Right ventricle myocardium inferior (tissue), 1 donor: Measurements from ENCODE around the gene FIBCD1. TPM values are rescaled to one million over a fixed set of nuclear protein-coding genes. Genes with fewer than 3 reads are reported as not detected.
"Not testable (repeated sequence)": the region's sequence is repeated elsewhere in the genome, so short reads cannot be mapped to it uniquely, and the experiment has no call there.

Experiments
- ATAC-seq: fragments of 200-7000 bp; cut with Tn5 transposase; one replicate; pipeline ENCODE4 v1.9.1; 2020; ENCODE audit warnings: mild to moderate bottlenecking, moderate library complexity
- DNase-seq: peaks from one replicate; pipeline ENCODE4 v3.0.0; 2021; ENCODE audit errors: missing footprints
- intact Hi-C: fragments of 100-400 bp; cut with DNase I; formaldehyde crosslinking; loops from one replicate; pipeline ENCODE4 v1.11.0; 2022
- total RNA-seq: library from RNA; stranded (reverse); fragmentation: NEBNext Ultra II Directional; extraction: Animal tissue kit (Norgen Biotek cat#: 25700); gene quantifications from one replicate; pipeline ENCODE4 v1.2.1, GENCODE V29; 2021
- donor health status: DM: no; HTN: yes; CAD: no; lungs with severe emphysema.

The FIBCD1 gene
- total RNA-seq, 1 donor from 2014 or later, result 0.57 TPM

DNA sequence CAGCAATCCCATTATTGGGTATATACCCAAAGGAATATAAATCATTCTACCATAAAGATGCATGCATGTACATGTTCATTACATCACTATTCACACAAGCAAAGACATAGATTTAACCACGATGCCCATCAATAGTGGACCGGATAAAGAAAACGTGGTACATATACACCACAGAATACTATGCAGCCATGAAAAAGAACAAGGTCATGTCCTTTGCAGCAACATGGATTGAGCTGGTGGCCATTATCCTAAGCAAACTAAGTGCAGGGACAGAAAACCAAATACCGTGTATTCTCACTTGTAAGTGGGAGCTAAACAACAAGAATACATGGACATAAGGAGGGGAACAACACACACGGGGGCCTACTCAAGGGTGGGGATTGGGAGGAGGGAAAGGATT, 36.1 kb upstream of the FIBCD1 start:
- DNase-seq (no peak), ATAC-seq (no peak)
- intact Hi-C loops, result no loop called here

DNA sequence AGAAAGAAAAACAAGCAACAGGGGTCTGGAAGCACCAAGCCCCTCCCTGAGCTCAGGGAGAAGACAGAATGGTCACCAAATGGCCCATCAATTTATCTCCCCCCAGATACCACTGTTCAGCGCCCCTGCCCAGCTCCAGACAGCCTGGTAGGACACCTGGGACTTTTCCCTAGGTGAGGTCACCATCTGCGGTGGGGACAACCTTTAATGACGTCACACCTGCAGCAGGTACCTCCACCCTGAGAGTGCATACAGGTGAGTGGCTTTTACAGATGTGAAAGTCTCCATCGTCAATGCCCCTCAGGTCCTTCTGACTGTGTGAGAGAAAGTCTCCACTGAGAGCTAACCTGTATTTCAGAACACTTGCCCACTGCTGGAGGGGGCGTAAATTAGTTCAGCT, 35.6 kb upstream of the FIBCD1 start:
- intact Hi-C loops, result no loop called here
- DNase-seq (no peak), ATAC-seq (no peak)

DNA sequence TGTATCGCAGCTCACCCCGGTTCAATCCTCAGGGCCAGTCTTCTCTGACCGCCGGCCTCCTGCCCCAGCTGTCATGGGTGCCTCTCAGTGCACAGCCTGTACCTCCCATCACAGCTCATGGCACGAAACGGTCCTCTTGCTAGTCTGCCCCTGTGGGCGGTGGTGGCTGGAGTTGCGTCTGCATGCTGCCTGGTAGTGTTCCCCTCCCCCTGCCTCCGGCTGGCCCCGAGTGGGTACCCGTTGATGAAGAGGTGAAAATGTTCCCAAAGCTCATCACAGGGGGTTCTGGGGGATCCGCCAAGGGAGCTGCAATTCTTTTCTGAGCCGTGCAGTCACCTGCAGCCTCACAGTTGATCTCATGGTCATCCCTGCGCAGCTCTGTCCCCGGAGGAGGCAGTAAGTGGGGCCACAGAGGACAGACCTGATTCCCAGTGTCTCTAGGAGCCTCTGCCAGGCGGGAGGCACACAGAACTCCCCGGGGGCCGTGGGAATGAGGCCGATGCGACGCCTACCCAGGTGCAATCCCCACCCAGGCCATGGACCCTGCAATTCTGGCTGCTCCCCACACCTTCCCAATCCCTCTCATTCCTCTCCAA, 34.7 kb upstream of the FIBCD1 start:
- DNase-seq (no peak), ATAC-seq (no peak)
- intact Hi-C loops, result no loop called here

DNA sequence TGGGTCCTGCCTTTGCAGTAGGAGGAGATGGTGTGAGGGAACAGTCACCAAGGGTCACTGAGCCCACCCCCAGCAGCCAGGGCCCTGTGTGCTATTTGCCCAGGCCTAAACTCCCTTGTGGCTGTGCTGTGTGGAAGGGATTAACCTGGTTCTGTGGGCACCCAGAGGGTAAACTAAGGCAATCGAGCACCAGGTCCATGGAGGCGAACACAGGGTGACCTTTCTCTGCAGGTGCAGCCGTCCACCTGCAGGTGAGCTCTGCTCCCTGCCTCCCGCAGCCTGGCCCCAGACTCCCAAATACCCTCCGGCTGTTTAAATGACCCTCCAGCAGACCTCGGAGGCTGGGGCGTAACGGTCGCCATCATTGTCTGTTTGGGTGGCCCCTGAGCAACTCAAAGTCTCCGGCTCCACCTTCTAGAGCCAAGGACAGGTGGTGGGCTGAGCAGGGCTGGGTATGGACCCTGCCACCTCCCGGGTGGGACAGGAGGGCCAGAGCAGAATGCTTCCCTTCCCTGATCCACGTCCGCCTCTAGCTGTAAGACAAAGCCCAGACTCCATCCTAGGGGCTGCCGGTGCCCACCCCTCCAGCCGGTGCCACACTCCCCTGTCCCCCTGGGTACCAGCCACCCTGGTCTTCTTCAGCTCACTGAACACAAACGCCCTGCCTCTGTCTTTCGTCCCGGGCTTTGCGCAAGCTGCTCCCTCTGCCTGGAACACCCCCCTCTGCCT, 34.1 kb upstream of the FIBCD1 start:
- intact Hi-C loops, result no loop called here
- no peak for ATAC-seq
- no peak for DNase-seq

DNA sequence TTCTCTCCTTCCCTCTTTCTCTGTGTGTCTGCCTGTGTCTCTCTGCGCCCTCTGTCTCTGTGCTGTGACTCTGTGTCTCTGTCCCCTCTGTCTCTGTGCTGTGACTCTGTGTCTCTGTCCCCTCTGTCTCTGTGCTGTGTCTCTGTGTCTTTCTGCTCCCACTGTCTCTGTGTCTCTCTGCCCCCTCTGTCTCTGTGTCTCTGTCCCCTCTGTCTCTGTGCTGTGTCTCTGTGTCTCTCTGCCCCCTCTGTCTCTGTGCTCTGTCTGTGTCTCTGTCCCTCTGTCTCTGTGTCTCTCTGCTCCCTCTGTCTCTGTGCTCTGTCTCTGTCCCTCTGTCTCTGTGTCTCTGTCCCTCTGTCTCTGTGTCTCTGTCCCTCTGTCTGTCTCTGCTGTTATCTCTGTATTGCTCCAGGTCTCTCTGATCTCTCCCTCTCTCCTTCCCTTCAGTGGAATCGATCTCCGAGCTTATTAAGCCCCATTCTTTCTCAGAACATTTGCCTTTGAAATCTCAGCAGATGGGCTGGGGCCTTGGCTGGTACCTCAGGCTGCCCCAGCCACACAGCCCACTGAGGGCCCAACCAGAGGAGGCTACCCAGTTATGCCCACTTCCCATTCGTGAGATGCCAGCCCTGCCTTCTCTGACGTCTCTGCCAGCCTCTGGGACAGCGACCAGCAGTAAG, 33.4 kb upstream of the FIBCD1 start:
- intact Hi-C loops, result no loop called here
- ATAC-seq (peak; percentile 22), DNase-seq (no peak)

DNA sequence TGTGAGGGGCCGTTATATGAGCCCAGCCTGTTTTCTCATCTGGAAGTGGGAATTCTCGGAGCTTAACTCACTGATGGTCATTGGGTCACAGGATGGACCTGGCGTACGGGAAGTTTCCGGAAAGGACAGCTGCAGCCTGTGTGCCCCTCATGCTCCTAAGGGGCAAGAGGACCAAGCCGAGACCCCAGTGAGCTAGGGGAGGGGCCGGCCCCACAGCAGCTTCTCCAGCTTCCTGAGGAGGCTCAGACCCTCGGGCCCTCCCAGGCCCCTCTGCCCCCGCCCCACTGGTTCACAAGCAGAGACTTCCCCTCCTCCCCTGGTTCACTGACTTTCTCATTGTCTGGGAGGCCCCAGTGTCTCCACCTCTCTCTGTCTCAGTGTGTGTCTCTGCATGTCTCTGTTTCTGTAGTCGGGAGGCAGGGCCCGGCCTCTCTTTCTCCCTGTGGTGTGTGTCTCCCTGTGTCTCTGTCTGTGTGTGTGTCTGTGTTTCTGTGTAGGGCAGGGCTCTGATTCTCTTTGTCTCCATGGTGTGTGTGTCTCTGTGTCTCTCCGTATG, 32.3 kb upstream of the FIBCD1 start:
- ATAC-seq (no peak), DNase-seq (no peak)
- intact Hi-C loops, result no loop called here

DNA sequence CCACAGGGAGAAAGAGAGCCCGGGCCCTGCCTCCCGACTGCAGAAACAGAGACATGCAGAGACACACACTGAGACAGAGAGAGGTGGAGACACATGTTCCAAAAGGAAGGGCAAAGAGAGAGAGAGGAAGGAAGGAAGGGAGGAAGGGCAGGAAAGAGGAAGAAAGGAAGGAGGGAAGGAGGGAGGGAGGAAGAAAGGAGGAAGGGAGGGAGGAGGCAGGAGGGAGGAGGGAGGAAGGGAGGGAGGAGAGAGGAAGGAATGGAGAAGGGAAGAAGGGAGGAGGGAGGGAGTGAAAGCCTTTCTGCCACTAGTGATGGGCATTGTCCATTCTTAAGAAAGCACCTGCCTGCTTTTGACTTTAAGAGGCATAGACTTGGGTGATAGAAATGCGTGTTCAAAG, 31.8 kb upstream of the FIBCD1 start:
- DNase-seq (no peak), ATAC-seq (no peak)
- intact Hi-C loops, result no loop called here

DNA sequence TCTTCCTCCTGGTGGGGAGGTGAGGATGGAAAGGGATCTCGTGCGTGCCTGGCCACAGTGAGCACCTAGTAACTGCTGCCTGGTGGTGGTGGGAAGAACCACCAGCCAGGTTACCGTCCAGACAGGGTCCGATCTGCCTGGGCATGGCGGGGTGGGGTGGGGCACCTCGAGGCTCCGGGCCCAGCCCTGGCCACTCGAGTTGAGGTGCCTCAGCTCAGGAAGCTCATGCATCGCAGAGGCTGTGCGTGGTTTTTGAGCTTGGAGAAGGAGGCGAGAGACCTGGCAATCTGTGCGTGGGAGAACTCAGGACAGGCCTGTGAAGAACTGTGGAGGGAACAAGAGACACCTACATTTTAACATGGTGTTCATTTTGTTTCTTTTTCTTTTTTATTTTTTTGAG, 31.0 kb upstream of the FIBCD1 start:
- no peak for ATAC-seq
- DNase-seq, result no peak
- intact Hi-C loops, result no loop called here

DNA sequence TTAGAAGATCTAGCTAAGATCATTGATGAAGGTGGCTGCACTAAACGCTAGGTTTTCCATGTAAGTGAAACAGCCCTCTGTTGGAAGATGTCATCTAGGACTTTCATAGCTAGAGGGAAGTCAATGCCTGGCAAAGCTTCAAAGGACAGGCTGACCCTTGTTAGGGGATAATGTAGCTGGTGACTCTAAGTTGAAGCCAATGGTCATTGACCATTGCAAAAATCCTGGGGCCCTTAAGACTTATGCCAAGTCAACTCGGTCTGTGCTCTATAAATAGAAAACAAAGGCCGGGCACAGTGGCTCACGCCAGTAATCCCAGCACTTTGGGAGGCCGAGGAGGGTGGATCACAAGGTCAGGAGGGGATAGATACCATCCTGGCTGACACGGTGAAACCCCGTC, 26.6 kb upstream of the FIBCD1 start:
- intact Hi-C loops, result no loop called here
- peak; percentile 63 for ATAC-seq
- no peak for DNase-seq

DNA sequence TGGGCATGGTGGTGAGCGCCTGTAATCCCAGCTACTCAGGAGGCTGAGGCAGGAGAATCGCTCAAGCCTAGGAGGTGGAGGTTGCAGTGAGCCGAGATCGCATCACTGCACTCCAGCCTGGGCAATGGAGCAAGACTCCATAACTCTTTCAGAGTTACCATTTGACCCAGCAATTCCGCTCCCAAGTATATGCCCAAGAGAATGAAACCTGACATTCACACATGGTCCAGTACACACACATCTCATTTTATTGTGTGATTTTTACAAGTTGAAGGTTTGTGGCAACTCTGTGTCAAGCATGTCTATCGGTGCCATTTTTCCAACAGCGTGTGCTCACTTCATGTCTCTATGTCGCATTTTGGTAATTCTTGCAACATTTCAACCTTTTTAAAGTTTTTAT, 24.9 kb upstream of the FIBCD1 start:
- ATAC-seq (no peak), DNase-seq (no peak)
- intact Hi-C loops, result no loop called here

DNA sequence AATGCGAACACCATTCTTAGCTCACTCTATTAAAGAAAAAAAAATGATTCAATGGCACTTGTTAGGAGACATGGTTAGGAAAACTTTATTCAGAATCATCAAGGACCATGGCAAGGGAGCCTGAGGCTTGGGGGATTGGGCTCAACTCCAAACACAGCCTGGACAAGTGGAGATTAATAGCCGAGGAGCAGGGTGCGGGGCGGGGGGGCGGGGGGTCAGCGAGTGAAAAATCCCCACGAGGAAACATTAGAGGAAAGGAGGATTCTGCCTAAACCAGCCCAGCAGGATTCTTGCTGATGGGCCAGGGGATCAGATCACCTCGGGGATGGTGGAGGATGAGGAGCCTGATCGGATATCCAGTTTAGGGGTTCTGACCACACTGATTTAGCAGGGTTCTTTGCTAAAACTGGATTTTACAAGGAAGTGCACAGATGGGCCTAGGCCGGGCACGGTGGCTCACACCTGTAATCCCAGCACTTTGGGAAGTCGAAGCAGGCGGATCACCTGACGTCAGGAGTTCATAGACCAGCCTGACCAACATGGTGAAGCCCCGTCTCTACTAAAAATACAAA, 24.4 kb upstream of the FIBCD1 start:
- ATAC-seq (no peak), DNase-seq (no peak)
- intact Hi-C loops, result no loop called here

DNA sequence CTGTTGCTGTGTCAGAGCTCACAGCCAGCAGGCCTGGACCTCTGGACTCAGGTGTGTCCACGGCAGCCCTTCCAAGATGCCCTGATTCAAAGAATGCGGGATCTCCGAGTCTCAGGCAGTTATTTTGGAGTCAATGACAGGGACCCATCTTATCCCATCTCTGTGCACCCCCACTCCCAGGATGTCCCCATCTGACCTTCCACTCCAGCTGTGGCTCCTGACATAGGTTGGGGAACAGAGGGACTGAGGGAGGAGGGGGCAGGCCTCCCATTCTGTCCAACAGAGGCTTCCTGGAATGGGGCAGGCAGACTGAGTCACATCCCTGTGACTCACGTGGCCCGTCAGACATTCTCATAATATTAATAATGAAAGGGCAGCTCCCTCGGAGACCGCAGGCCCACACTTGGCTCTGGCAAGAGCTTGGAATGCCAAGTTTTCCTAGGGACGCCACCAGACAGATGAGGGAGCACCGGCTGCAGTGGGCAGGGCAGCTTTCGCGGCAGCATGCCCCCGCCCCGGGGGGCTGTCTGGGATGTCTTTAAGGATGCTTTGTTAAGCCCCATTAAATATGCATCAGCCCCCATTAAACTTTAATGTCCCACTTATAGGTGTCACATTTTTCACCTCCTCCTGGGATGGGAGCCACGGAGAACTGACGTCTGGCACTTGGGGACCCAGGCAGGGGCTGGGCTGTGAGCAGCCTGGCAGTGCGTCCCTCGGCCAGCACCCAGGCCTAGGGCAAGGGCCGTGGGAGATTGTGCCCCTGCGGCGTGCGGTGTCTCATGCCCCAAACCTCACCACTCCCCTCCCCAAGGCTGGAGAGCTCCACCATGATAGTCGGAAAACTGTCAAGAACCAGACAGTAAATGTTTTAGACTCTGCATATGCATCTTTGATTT, 23.6 kb upstream of the FIBCD1 start:
- DNase-seq, result no peak
- no peak for ATAC-seq
- intact Hi-C loops, result no loop called here

DNA sequence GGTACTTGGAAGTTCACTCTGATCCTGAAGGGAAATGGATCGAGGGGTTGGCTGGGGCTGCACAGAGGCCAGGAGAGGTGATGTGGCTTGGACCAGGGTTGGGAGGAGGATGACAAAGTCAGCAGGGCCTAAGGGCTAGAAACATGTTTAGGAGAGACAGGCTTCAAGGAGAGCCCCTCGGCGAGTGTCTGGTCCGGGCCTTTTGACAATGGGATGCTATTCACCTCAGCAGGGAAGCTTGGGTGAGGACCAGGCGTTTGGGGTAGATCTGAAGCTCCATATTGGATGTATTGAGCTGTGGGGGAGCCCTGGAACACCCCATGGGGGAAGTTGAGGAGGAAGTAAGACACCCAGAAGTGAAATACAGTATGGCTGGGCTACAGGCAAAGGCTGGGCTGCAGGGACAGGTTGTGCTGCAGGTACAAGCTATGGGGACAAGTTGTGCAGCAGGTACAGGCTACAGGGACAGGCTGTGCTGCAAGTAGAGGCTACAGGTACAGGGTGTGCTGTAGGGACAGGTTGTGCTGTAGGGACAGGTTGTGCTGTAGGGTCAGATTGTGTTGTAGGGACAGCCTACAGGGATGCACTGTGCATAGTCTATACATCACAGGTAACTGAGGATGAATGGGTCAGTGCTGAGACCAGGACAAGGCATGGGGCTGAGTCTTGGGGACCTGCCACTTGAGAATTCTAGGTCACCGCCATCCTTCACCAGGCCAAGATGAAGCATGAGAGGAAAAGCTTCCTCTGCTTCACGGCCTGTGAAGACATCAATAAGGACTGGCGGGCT, 22.7 kb upstream of the FIBCD1 start:
- DNase-seq (no peak), ATAC-seq (no peak)
- intact Hi-C loops, result no loop called here

DNA sequence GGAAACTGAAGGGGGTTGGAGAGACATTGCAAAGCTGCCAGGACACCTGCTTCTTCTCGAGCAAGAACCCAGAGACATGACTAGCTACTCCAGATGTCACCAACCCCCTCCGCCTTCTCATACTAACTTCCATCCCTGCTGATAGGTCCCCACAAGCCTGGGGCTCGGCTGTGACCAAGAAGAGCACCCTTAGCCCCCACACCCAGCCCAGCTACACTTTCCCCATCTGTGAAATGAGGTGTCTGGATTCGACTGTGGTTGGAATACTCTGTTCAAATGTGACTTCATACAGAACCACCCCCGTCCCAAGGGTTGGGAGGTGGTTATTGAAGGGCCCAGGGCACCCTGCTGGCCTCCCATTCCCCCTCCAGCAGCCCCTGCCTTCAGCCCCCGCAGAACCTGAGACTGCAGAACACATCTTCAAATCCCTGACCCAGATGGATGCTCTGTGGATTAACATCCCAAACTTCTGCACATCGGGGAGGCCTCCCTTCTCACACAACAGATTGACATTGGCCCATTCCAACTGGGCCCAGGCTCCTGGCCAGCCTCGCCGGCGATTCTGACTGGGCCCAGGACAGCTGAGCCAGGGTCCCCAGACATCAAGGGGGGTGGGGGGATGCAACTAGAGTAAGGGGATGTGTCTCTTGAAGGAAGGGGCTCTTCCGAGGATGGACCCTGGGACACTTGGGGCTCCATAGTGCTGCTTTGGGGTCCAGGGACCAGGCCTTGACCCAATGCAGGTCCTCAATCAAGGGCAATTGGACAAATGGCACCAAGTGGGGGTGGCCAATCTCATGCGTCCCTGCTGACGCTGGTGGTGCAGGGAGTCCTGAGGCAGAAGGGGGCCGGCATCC, 21.7 kb upstream of the FIBCD1 start:
- ATAC-seq, result no peak
- intact Hi-C loops, result no loop called here
- no peak for DNase-seq

DNA sequence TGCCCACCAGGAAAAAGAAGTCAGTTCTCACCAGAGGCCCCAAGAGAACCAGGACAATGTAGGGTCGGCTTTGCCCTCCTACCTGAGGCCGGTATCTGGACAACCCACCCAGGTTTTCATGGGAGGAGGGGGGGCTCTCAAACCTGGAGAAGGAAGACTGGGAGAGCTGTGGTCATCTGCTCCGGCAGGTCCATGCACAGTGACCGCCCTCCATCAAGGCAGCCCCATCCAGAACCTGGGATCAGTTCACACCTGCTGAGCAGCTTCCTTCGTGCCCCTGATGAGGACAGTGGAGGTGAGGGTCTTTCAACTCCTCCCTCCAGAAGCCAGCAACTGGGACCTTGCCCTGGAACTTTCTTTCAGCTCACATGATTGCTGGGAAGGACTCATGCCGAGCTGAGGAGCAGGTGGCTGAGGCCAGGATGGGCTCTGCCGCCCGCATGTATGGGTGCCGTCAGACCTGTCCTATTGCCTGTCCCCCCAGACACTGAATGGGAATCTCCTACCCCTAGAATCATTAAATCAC, 20.8 kb upstream of the FIBCD1 start:
- intact Hi-C loops, result no loop called here
- DNase-seq (no peak), ATAC-seq (no peak)

DNA sequence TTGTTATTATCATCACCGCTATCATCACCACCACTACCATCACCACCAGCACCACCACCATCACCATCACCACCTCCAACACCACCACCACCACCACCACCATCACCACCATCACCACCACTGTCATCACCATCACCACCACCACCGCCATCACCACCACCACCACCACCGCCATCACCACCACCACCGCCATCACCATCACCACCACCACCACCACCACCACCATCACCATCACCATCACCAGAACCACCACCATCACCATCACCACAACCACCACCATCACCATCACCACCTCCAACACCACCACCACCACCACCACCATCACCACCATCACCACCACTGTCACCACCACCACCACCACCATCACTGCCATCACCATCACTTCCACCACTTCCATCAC, 19.5 kb upstream of the FIBCD1 start:
- not testable (repeated sequence) for ATAC-seq

More for the DNA sequence above, 19.5 kb upstream of the FIBCD1 start:
- DNase-seq, intact Hi-C loops: not testable (repeated sequence)
